Stimulated activated naive B cell treated with anti-CD40 and anti-IgM and Interleukin-4, amounts not matched to agents 10 μg/mL and 1 μg/mL and 100 μg/mL, for 72 hours (primary cell): ENCODE data around the gene MAP4.
"Not testable (repeated sequence)": the region's sequence is repeated elsewhere in the genome, so short reads cannot be mapped to it uniquely, and the experiment has no call there.

ENCODE experiments used
- ATAC-seq, 2 donors: fragments of 150-1000 bp; cut with Tn5 transposase; replicated peaks; 2 replicates each; pipeline ENCODE4 v1.10.0; 2021; ENCODE audit warnings: moderate library complexity in 1 of 2
- DNase-seq: peaks from one replicate; pipeline ENCODE4 v3.0.0; 2021
- H3K27ac Mint-ChIP-seq: one replicate; pipeline ENCODE4 v1.8.0; 2022; ENCODE audit warnings: mild to moderate bottlenecking, mixed read lengths
- H3K27me3 Mint-ChIP-seq, 2 donors: one replicate each; pipeline ENCODE4 v1.8.0; 2022; ENCODE audit warnings: mixed read lengths in 2 of 2
- H3K36me3 Mint-ChIP-seq, 2 donors: one replicate each; pipeline ENCODE4 v1.8.0; 2022; ENCODE audit warnings: mixed read lengths in 2 of 2, mild to moderate bottlenecking in 1 of 2
- H3K4me1 Mint-ChIP-seq, 2 donors: one replicate each; pipeline ENCODE4 v1.8.0; 2022; ENCODE audit warnings: mixed read lengths in 2 of 2, mild to moderate bottlenecking in 1 of 2
- H3K4me3 Mint-ChIP-seq, 2 donors: one replicate each; pipeline ENCODE4 v1.8.0; 2022; ENCODE audit warnings: mild to moderate bottlenecking in 2 of 2, mixed read lengths in 2 of 2, moderate library complexity in 1 of 2
- H3K9me3 Mint-ChIP-seq, 2 donors: one replicate each; pipeline ENCODE4 v1.8.0; 2022; ENCODE audit warnings: mixed read lengths in 2 of 2, mild to moderate bottlenecking in 1 of 2

MAP4 gene

GRCh38 chr3:48016301-48016973, at the start of gene MAP4:
TSS of gene MAP4 (minus strand) at chr3:48016416. CDS start at chr3:47998860, 17,556 bp downstream.
- H3K4me1 Mint-ChIP-seq = peaks cover 28 to 44% of the 10 kb centered on the region in 2 donors
- no peaks in the 10 kb centered on the region for H3K9me3 Mint-ChIP-seq
- peak within 1 kb of the TSS; percentile 42 for H3K27ac Mint-ChIP-seq
- peak within 1 kb of the TSS in 1 of 2 donors; percentile 17 for H3K4me3 Mint-ChIP-seq
- ATAC-seq = no peak
- H3K27me3 Mint-ChIP-seq = no peaks in the 10 kb centered on the region
- no peak for DNase-seq
- peaks cover 5 to 8% of the 10 kb centered on the region in 2 donors for H3K36me3 Mint-ChIP-seq

- ATAC-seq (no peak), DNase-seq (no peak)
- H3K27me3 Mint-ChIP-seq = no peaks in the 10 kb centered on the region
- no peak overlapping the region for H3K4me3 Mint-ChIP-seq
- H3K9me3 Mint-ChIP-seq = peaks cover 0 to 2% of the 10 kb centered on the region in 2 donors
- peaks cover 19 to 41% of the 10 kb centered on the region in 2 donors for H3K4me1 Mint-ChIP-seq
- no peak overlapping the region for H3K27ac Mint-ChIP-seq
- peaks cover 10 to 21% of the 10 kb centered on the region in 2 donors for H3K36me3 Mint-ChIP-seq
Measured at GRCh38 chr3:48065035-48065434, 48.8 kb upstream of the MAP4 start.

- DNase-seq (no peak), ATAC-seq (no peak)
- no peak overlapping the region for H3K4me3 Mint-ChIP-seq
Measured at GRCh38 chr3:48064292-48064829, 48.1 kb upstream of the MAP4 start.

GRCh38 chr3:48061586-48061985, 45.4 kb upstream of the MAP4 start:
- H3K9me3 Mint-ChIP-seq, H3K27me3 Mint-ChIP-seq, DNase-seq, H3K27ac Mint-ChIP-seq, H3K4me3 Mint-ChIP-seq, ATAC-seq: not testable (repeated sequence)
- Mint-ChIP-seq H3K36me3 (peaks cover 9 to 26% of the 10 kb centered on the region in 2 donors), H3K4me1 (peaks cover 19 to 40% of the 10 kb centered on the region in 2 donors)

More at GRCh38 chr3:48064292-48064829, 48.1 kb upstream of the MAP4 start:
- peaks cover 0 to 2% of the 10 kb centered on the region in 2 donors for H3K9me3 Mint-ChIP-seq
- no peak overlapping the region for H3K27ac Mint-ChIP-seq
- H3K36me3 Mint-ChIP-seq = peaks cover 9 to 22% of the 10 kb centered on the region in 2 donors
- peaks cover 19 to 41% of the 10 kb centered on the region in 2 donors for H3K4me1 Mint-ChIP-seq
- no peaks in the 10 kb centered on the region for H3K27me3 Mint-ChIP-seq

- DNase-seq (no peak), ATAC-seq (no peak)
- Mint-ChIP-seq H3K9me3 (peaks cover 0 to 2% of the 10 kb centered on the region in 2 donors), H3K27me3 (no peaks in the 10 kb centered on the region), H3K27ac (no peak overlapping the region), H3K36me3 (peaks cover 9 to 24% of the 10 kb centered on the region in 2 donors), H3K4me1 (peaks cover 7 to 9% of the 10 kb centered on the region in 2 donors), H3K4me3 (no peak overlapping the region)
Measured at GRCh38 chr3:48058091-48058490, 41.9 kb upstream of the MAP4 start.

GRCh38 chr3:48057521-48057920, 41.3 kb upstream of the MAP4 start:
- no peak overlapping the region for H3K4me3 Mint-ChIP-seq
- H3K27me3 Mint-ChIP-seq = no peaks in the 10 kb centered on the region
- peaks cover 0 to 2% of the 10 kb centered on the region in 2 donors for H3K9me3 Mint-ChIP-seq
- no peak overlapping the region for H3K27ac Mint-ChIP-seq
- H3K36me3 Mint-ChIP-seq = peaks cover 9 to 24% of the 10 kb centered on the region in 2 donors
- ATAC-seq (no peak), DNase-seq (no peak)
- peaks cover 7 to 9% of the 10 kb centered on the region in 2 donors for H3K4me1 Mint-ChIP-seq

- H3K36me3 Mint-ChIP-seq = peaks cover 21 to 34% of the 10 kb centered on the region in 2 donors
- DNase-seq = no peak
- no peak overlapping the region for H3K27ac Mint-ChIP-seq
- peaks cover 0 to 7% of the 10 kb centered on the region in 2 donors for H3K4me1 Mint-ChIP-seq
- H3K4me3 Mint-ChIP-seq = no peak overlapping the region
- no peaks in the 10 kb centered on the region for H3K27me3 Mint-ChIP-seq
- H3K9me3 Mint-ChIP-seq = no peaks in the 10 kb centered on the region
- ATAC-seq = no peak
Measured at GRCh38 chr3:48047841-48048464, 31.7 kb upstream of the MAP4 start.

GRCh38 chr3:48042071-48042760, 26.0 kb upstream of the MAP4 start:
- Mint-ChIP-seq H3K36me3 (peaks cover 10% of the 10 kb centered on the region in 2 donors), H3K27me3 (no peaks in the 10 kb centered on the region), H3K4me1 (peaks cover 4 to 13% of the 10 kb centered on the region in 2 donors), H3K27ac (no peak overlapping the region), H3K4me3 (no peak overlapping the region), H3K9me3 (no peaks in the 10 kb centered on the region)
- ATAC-seq = no peak
- no peak for DNase-seq

- ATAC-seq (no peak), DNase-seq (no peak)
- H3K4me1 Mint-ChIP-seq = peaks cover 5 to 33% of the 10 kb centered on the region in 2 donors
- H3K27me3 Mint-ChIP-seq = no peaks in the 10 kb centered on the region
- H3K4me3 Mint-ChIP-seq = no peak overlapping the region
- H3K9me3 Mint-ChIP-seq = no peaks in the 10 kb centered on the region
- no peak overlapping the region for H3K27ac Mint-ChIP-seq
- H3K36me3 Mint-ChIP-seq = peaks cover 7 to 9% of the 10 kb centered on the region in 2 donors
Measured at GRCh38 chr3:48039487-48040190, 23.4 kb upstream of the MAP4 start.

GRCh38 chr3:48038971-48039481, 22.8 kb upstream of the MAP4 start:
- Mint-ChIP-seq H3K9me3 (no peaks in the 10 kb centered on the region), H3K36me3 (peaks cover 7 to 9% of the 10 kb centered on the region in 2 donors), H3K4me3 (no peak overlapping the region), H3K27me3 (no peaks in the 10 kb centered on the region), H3K4me1 (peaks cover 9 to 38% of the 10 kb centered on the region in 2 donors), H3K27ac (no peak overlapping the region)
- ATAC-seq = no peak
- DNase-seq = no peak

- ATAC-seq = no peak
- DNase-seq = no peak
- H3K9me3 Mint-ChIP-seq = no peaks in the 10 kb centered on the region
Measured at GRCh38 chr3:48034000-48034516, 17.8 kb upstream of the MAP4 start.

GRCh38 chr3:48030188-48030587, 14.0 kb upstream of the MAP4 start:
- Mint-ChIP-seq H3K4me1 (peaks cover 14 to 35% of the 10 kb centered on the region in 2 donors), H3K27ac (no peak overlapping the region), H3K9me3 (no peaks in the 10 kb centered on the region), H3K4me3 (no peak overlapping the region), H3K36me3 (peaks cover 11 to 14% of the 10 kb centered on the region in 2 donors), H3K27me3 (no peaks in the 10 kb centered on the region)
- DNase-seq (no peak), ATAC-seq (no peak)

More at GRCh38 chr3:48034000-48034516, 17.8 kb upstream of the MAP4 start:
- H3K4me1 Mint-ChIP-seq = peaks cover 12 to 42% of the 10 kb centered on the region in 2 donors
- peaks cover 11 to 14% of the 10 kb centered on the region in 2 donors for H3K36me3 Mint-ChIP-seq
- no peak overlapping the region for H3K4me3 Mint-ChIP-seq
- peak overlapping the region; percentile 56 for H3K27ac Mint-ChIP-seq
- no peaks in the 10 kb centered on the region for H3K27me3 Mint-ChIP-seq
